DND-41 (cell line): Measurements from ENCODE around the gene SNRNP70.
A peak's percentile ranks its signal among the peaks of the same experiment; 100 is the strongest.

Experiments
- ATAC-seq: fragments of 200-7000 bp; cut with Tn5 transposase; 3 replicates; pipeline ENCODE4 v1.9.1; 2021; ENCODE audit warnings: low read depth; ENCODE audit not compliant: insufficient read depth
- DNase-seq: peaks from one replicate; pipeline ENCODE4 v3.0.0-alpha.2; 2020
- H2AFZ ChIP-seq: 2 replicates; pipeline ENCODE4 v1.6.0; 2012; ENCODE audit warnings: low read depth, low read length
- H3K27ac ChIP-seq: 2 replicates; pipeline ENCODE4 v1.5.1; 2012; ENCODE audit warnings: low read length, inconsistent platforms
- H3K27me3 ChIP-seq: fragments of 200-600 bp; sonication (generic); 2 replicates; pipeline ENCODE4 v1.6.0; 2012; ENCODE audit warnings: low read length, mild to moderate bottlenecking, inconsistent platforms; ENCODE audit not compliant: insufficient read depth, poor library complexity
- H3K36me3 ChIP-seq: 2 replicates; pipeline ENCODE4 v1.5.1; 2012; ENCODE audit warnings: low read length, inconsistent platforms; ENCODE audit not compliant: insufficient read depth
- H3K4me1 ChIP-seq: 2 replicates; pipeline ENCODE4 v1.5.1; 2012; ENCODE audit warnings: mild to moderate bottlenecking, low read length; ENCODE audit not compliant: insufficient read depth
- H3K4me2 ChIP-seq: 2 replicates; pipeline ENCODE4 v1.6.0; 2012; ENCODE audit warnings: mild to moderate bottlenecking, moderate library complexity, low read length, inconsistent platforms; ENCODE audit not compliant: insufficient read depth
- H3K4me3 ChIP-seq, 2 experiments: fragments of 200-600 bp in 1 of 2; shearing (Covaris generic) in 1 of 2; 2 replicates each; pipeline ENCODE4 v1.5.1; 2012 to 2016; ENCODE audit warnings: inconsistent platforms in 2 of 2, low read length in 2 of 2, mild to moderate bottlenecking in 2 of 2, low read depth in 1 of 2, moderate library complexity in 1 of 2
- H3K79me2 ChIP-seq: 2 replicates; pipeline ENCODE4 v1.6.0; 2012; ENCODE audit warnings: low read length, inconsistent platforms; ENCODE audit not compliant: insufficient read depth
- H3K9ac ChIP-seq: 2 replicates; pipeline ENCODE4 v1.6.0; 2012; ENCODE audit warnings: low read depth, mild to moderate bottlenecking, inconsistent platforms, low read length, moderate library complexity
- H3K9me3 ChIP-seq: 2 replicates; pipeline ENCODE4 v1.5.1; 2012; ENCODE audit warnings: low read length, moderate library complexity, mild to moderate bottlenecking, inconsistent platforms; ENCODE audit not compliant: insufficient read depth, severe bottlenecking
- H4K20me1 ChIP-seq: 2 replicates; pipeline ENCODE4 v1.6.0; 2012; ENCODE audit warnings: low read length; ENCODE audit not compliant: insufficient read depth
- EZH2 ChIP-seq: IDR thresholded peaks from 3 replicates; pipeline ENCODE4 v1.6.1; 2012; ENCODE audit warnings: borderline replicate concordance, low read depth, mild to moderate bottlenecking, moderate library complexity, low read length, inconsistent platforms; ENCODE audit not compliant: severe bottlenecking
- TF ChIP-seq, protein P1 (sequence below): IDR thresholded peaks from 2 replicates; pipeline ENCODE4 v1.5.1; 2012; ENCODE audit warnings: borderline replicate concordance, low read length, moderate library complexity, mild to moderate bottlenecking; ENCODE audit not compliant: poor library complexity, severe bottlenecking; ENCODE audit errors: extremely low read depth

Gene SNRNP70

DNA sequence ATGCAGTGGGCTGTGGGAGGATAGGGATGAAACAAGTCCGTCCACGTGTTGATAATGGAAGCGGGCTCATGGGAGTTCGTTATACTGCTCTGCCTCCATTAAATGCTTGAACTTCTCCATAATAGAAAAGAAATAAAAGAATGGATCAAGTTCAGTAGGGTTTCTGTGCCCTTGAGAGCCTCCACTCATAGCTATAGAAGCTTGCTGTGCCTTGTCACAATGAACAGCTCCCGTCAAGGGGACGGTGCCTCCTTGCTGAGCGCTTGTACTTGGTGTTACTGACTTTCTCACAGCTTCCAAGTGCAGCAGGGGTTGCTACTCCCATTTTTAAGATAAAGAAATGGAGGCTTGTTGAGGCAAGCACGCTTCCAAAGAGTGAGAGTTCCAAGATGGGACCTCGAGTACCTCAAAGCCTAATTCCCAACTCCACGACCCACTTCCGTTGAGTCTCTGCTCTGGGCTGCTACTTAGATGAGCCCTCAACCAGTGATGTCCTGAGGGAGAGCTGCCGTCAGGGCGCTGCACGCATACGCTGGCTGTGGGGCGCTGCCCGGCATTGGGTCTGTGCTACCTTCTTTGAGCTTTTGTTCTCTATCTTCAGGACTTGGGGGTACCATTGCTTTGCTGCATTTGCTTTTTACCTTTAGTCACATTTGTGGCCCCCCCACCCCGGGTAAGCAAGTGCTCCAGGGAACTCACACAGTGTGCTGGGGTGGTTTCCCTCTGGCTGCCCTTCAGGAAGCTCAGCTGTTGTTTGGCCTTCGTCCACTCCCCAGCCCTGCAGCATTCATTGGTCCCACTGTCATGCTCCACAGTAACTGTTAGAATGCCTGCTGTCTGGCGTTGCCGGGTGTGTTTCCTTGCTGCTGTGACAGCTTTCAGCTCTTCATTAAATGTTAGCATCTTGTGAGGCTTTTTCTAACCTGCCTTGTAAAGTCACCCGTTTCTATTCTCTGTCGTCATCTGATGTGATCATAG is 9.5 kb downstream of the SNRNP70 start:
- DNase-seq, result no peak
- Histone ChIP-seq H3K4me2 (no peak overlapping the region), H3K4me1 (peaks cover 37% of the 10 kb centered on the region), H3K9ac (no peak overlapping the region), H3K9me3 (no peaks in the 10 kb centered on the region), H3K27me3 (no peaks in the 10 kb centered on the region), H3K27ac (no peak overlapping the region), H2AFZ (no peak overlapping the region), H3K79me2 (peaks cover 92% of the 10 kb centered on the region), H3K36me3 (peaks cover 97% of the 10 kb centered on the region), H4K20me1 (peaks cover 81% of the 10 kb centered on the region), H3K4me3 (no peak overlapping the region)
- TF ChIP-seq, protein P1, sequence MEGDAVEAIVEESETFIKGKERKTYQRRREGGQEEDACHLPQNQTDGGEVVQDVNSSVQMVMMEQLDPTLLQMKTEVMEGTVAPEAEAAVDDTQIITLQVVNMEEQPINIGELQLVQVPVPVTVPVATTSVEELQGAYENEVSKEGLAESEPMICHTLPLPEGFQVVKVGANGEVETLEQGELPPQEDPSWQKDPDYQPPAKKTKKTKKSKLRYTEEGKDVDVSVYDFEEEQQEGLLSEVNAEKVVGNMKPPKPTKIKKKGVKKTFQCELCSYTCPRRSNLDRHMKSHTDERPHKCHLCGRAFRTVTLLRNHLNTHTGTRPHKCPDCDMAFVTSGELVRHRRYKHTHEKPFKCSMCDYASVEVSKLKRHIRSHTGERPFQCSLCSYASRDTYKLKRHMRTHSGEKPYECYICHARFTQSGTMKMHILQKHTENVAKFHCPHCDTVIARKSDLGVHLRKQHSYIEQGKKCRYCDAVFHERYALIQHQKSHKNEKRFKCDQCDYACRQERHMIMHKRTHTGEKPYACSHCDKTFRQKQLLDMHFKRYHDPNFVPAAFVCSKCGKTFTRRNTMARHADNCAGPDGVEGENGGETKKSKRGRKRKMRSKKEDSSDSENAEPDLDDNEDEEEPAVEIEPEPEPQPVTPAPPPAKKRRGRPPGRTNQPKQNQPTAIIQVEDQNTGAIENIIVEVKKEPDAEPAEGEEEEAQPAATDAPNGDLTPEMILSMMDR, result no peak
- TF ChIP-seq EZH2, result no peak
- no peak for ATAC-seq

GRCh38 chr19:49097453-49098288 is 12.4 kb downstream of the SNRNP70 start:
- DNase-seq (peak; percentile 87), ATAC-seq (peak; percentile 93)
- peak overlapping the region; percentile 14; the same call in 1 of the 2 replicates for H3K9ac ChIP-seq
- peaks cover 37% of the 10 kb centered on the region for H3K4me1 ChIP-seq
- H4K20me1 ChIP-seq, result peaks cover 80% of the 10 kb centered on the region
- H3K27ac ChIP-seq, result peak overlapping the region; percentile 80
- no peak overlapping the region for H2AFZ ChIP-seq
- peaks cover 97% of the 10 kb centered on the region for H3K36me3 ChIP-seq
- H3K79me2 ChIP-seq, result peaks cover 80% of the 10 kb centered on the region
- no peak for TF ChIP-seq EZH2
- TF ChIP-seq, protein P1, result peak; percentile 100
- H3K9me3 ChIP-seq, result no peaks in the 10 kb centered on the region
- no peak overlapping the region for H3K4me2 ChIP-seq
- H3K4me3 ChIP-seq, result no peak overlapping the region
- H3K27me3 ChIP-seq, result no peaks in the 10 kb centered on the region

- peaks cover 70% of the 10 kb centered on the region for H3K79me2 ChIP-seq
Measured at GRCh38 chr19:49098795-49099194, 13.5 kb downstream of the SNRNP70 start.

More at GRCh38 chr19:49098795-49099194, 13.5 kb downstream of the SNRNP70 start:
- Histone ChIP-seq H3K27me3 (no peaks in the 10 kb centered on the region), H3K27ac (peak overlapping the region; percentile 80), H2AFZ (no peak overlapping the region), H3K9me3 (no peaks in the 10 kb centered on the region), H3K36me3 (peaks cover 98% of the 10 kb centered on the region), H3K4me2 (no peak overlapping the region), H4K20me1 (peaks cover 86% of the 10 kb centered on the region), H3K4me3 (no peak overlapping the region), H3K9ac (peak overlapping the region; percentile 14; the same call in 1 of the 2 replicates), H3K4me1 (peaks cover 37% of the 10 kb centered on the region)
- no peak for TF ChIP-seq EZH2
- TF ChIP-seq, protein P1, result no peak
- ATAC-seq, result no peak
- no peak for DNase-seq
